Frontal cortex (tissue), 4 donors: ENCODE measurements around the gene FAM151B. TPM values are rescaled to one million over a fixed set of nuclear protein-coding genes. Genes with fewer than 3 reads are reported as not detected.
"Not testable (repeated sequence)": the region's sequence is repeated elsewhere in the genome, so short reads cannot be mapped to it uniquely, and the experiment has no call there.

Experiments used
- DNase-seq, 2 donors: peaks; one replicate each; pipeline ENCODE4 v3.0.0; 2012; ENCODE audit warnings: low spot score in 2 of 2
- FAIRE-seq: peaks from 2 replicates; lab custom pipeline; 2012; peaks lifted over from hg19 to GRCh38; lab: Jason Lieb, UNC
- total RNA-seq: library from RNA; depleted of rRNA; stranded (reverse); fragments of >200 nt; gene quantifications from one replicate; pipeline ENCODE4 v1.2.3, GENCODE V29; 2014
- donor health status: control.
- donor health status: control.
- donor health status: control.

The FAM151B gene
- total RNA-seq, 1 donor from 2014 or later: 38.3 TPM

DNA sequence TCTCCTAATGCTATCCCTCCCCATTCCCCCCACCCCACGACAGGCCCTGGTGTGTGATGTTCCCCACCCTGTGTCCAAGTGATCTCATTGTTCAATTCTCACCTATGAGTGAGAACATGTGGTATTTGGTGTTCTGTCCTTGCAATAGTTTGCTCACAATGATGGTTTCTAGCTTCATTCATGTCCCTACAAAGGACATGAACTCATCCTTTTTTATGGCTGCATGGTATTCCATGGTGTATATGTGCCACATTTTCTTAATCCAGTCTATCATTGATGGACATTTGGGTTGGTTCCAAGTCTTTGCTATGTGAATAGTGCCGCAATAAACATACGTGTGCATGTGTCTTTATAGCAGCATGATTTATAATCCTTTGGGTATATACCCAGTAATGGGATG is 92.4 kb downstream of the FAM151B start:
- not testable (repeated sequence) for DNase-seq, FAIRE-seq

- no peak for FAIRE-seq
- no peak for DNase-seq
These were observed 96.9 kb downstream of the FAM151B start for GRCh38 chr5:80584770-80585169.

GRCh38 chr5:80588858-80589540 is 101.1 kb downstream of the FAM151B start:
- DNase-seq: no peak
- FAIRE-seq: no peak

DNA sequence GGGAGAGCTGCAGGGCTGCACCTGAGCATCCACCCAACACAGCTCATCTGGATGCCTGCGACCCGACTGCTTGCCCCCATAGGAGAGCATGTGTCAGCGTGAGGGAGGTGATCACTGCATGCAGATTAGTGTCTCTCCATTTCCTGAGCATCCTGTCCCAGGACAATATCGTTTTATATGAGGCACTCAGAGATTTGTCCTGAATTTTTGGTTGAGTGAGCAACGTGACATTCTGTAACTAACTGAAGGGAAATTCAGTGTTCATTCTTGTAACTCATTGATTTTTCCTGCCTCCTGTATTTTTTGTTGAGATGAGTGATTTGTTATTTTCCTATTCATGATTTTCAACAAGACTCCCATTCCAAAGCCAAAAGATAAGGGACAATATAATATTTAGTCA is 102.9 kb downstream of the FAM151B start:
- FAIRE-seq (no peak), DNase-seq (no peak)

DNA sequence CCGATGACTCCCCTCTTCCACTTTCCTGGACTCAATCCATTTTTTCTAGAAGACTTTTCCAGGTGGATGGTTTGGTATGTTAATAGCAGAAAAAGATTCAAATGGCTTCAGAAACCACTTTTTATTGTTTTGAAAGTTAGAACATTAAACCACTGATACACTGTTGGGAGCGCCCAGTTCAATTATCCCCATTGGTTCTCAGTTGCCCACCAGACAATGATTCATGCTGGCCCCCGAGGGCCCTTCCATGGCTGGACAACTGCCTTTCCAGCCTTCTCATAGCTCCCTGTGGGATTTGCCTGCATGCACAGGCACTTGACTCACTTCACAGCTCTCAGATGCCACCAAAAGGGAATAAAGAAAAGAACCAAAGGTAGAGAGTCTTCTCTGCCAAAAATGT is 103.5 kb downstream of the FAM151B start:
- no peak for FAIRE-seq
- no peak for DNase-seq

- no peak for FAIRE-seq
- DNase-seq: no peak
These were observed 104.2 kb downstream of the FAM151B start for GRCh38 chr5:80592105-80592504.

Other genes with a start within 250 kb of the FAM151B start
- 44.8 TPM for gene SERINC5, start 232.1 kb upstream of the FAM151B start, total RNA-seq
- not detected for gene SPZ1, start 168.1 kb upstream of the FAM151B start, total RNA-seq
- gene ZFYVE16, start 80.0 kb upstream of the FAM151B start, total RNA-seq: 36.3 TPM
- gene ANKRD34B, start 82.2 kb downstream of the FAM151B start, total RNA-seq: 0.41 TPM
- 32.6 TPM for gene MSH3, start 166.6 kb downstream of the FAM151B start, total RNA-seq
- 20.4 TPM for gene DHFR, start 166.9 kb downstream of the FAM151B start, total RNA-seq